Mesendoderm (in vitro differentiated cells): ENCODE data around the gene LRP1.

ENCODE experiments used
- DNase-seq: peaks from one replicate; pipeline ENCODE4 v3.0.0; 2013
- H2AK5ac ChIP-seq: 2 replicates; pipeline ENCODE4 v1.6.1; 2013; ENCODE audit warnings: low read length, inconsistent platforms
- H2BK120ac ChIP-seq: 2 replicates; pipeline ENCODE4 v1.6.1; 2013; ENCODE audit warnings: low read depth, mild to moderate bottlenecking, low read length, moderate library complexity, mixed read lengths
- H2BK15ac ChIP-seq: replicated peaks from 2 replicates; pipeline ENCODE4 v1.6.1; 2013; ENCODE audit warnings: low read depth, mild to moderate bottlenecking, moderate library complexity
- H2BK5ac ChIP-seq: 2 replicates; pipeline ENCODE4 v1.6.1; 2013; ENCODE audit warnings: low read length, inconsistent platforms
- H3K18ac ChIP-seq: 2 replicates; pipeline ENCODE4 v1.6.1; 2013; ENCODE audit warnings: mild to moderate bottlenecking, low read length, mixed read lengths
- H3K23ac ChIP-seq: one replicate; pipeline ENCODE4 v1.6.1; 2013; ENCODE audit warnings: low read length
- H3K27ac ChIP-seq: 2 replicates; pipeline ENCODE4 v1.5.1; 2013; ENCODE audit warnings: low read depth, mild to moderate bottlenecking, inconsistent platforms, low read length, moderate library complexity
- H3K27me3 ChIP-seq: 2 replicates; pipeline ENCODE4 v1.6.1; 2013; ENCODE audit warnings: low read length, control low read depth, mild to moderate bottlenecking, inconsistent platforms; ENCODE audit not compliant: insufficient read depth, poor library complexity
- H3K36me3 ChIP-seq: 2 replicates; pipeline ENCODE4 v1.6.1; 2013; ENCODE audit warnings: low read length, inconsistent platforms; ENCODE audit not compliant: control insufficient read depth, insufficient read depth
- H3K4ac ChIP-seq: one replicate; pipeline ENCODE4 v1.6.1; 2013; ENCODE audit warnings: low read depth, mild to moderate bottlenecking, low read length, moderate library complexity
- H3K4me1 ChIP-seq: 2 replicates; pipeline ENCODE4 v1.6.1; 2013; ENCODE audit warnings: low read depth, low read length, inconsistent platforms; ENCODE audit not compliant: control insufficient read depth
- H3K4me2 ChIP-seq: 2 replicates; pipeline ENCODE4 v1.6.1; 2013; ENCODE audit warnings: low read length
- H3K4me3 ChIP-seq: 2 replicates; pipeline ENCODE4 v1.5.1; 2013; ENCODE audit warnings: mild to moderate bottlenecking, low read length
- H3K56ac ChIP-seq: one replicate; pipeline ENCODE4 v1.6.1; 2013; ENCODE audit warnings: low read length
- H3K79me1 ChIP-seq: 2 replicates; pipeline ENCODE4 v1.6.1; 2013; ENCODE audit warnings: low read length, inconsistent platforms
- H3K79me2 ChIP-seq: 2 replicates; pipeline ENCODE4 v1.6.1; 2013; ENCODE audit warnings: mild to moderate bottlenecking, low read length; ENCODE audit not compliant: control insufficient read depth, insufficient read depth
- H3K9ac ChIP-seq: 2 replicates; pipeline ENCODE4 v1.6.1; 2013; ENCODE audit warnings: low read length, inconsistent platforms
- H4K5ac ChIP-seq: one replicate; pipeline ENCODE4 v1.6.1; 2013; ENCODE audit warnings: low read length
- H4K8ac ChIP-seq: one replicate; pipeline ENCODE4 v1.6.1; 2013; ENCODE audit warnings: low read depth, mild to moderate bottlenecking, control low read depth, low read length, moderate library complexity
- WGBS: extraction: QIAGEN DNeasy Blood & Tissue Kit; methylation state at CpG from one replicate; pipeline ENCODE4 v1.1.7; 2013; ENCODE audit warnings: low lambda C conversion rate, missing lambda C conversion rate; ENCODE audit not compliant: insufficient coverage; ENCODE audit errors: extremely low coverage; 5-methylcytosine and 5-hydroxymethylcytosine counted together

The LRP1 gene

DNA sequence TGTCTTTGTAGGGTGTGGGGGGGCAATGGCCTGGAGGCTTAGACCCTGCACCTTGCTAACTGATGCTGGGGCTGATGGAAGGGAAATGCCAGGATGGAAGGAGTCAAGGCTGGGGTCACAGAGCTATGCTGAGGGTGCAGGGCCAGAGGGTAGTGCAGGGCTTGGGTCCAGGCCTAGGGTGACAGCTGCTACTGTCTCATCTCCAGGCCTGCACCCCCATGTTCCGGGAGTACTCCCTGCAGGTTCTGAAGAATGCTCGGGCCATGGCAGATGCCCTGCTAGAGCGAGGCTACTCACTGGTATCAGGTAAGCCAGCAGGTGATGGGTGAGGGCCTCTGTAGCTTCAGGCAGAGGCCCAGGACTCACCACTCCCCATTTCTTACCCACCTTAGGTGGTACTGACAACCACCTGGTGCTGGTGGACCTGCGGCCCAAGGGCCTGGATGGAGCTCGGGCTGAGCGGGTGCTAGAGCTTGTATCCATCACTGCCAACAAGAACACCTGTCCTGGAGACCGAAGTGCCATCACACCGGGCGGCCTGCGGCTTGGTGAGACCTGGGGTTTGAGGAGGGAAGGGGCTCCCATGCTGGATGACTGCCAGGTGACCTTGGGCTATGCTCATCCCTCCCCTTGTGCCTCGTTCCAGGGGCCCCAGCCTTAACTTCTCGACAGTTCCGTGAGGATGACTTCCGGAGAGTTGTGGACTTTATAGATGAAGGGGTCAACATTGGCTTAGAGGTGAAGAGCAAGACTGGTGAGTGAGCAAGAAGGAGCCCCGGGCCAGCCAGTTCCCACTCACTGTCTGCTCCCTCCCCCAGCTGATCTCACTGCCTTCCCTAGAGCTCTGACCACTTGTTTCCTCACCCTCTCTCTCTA lies 105.3 kb downstream of the LRP1 start:
- Histone ChIP-seq H3K23ac (no peak overlapping the region), H2AK5ac (no peak overlapping the region), H2BK120ac (no peak overlapping the region), H3K27ac (no peak overlapping the region), H3K4me3 (no peak overlapping the region), H3K4ac (no peak overlapping the region), H3K27me3 (peaks cover 20% of the 10 kb centered on the region), H3K4me2 (no peak overlapping the region), H3K56ac (no peak overlapping the region), H3K79me2 (peaks cover 14% of the 10 kb centered on the region), H3K18ac (no peak overlapping the region), H3K9ac (no peak overlapping the region), H3K79me1 (peaks cover 24% of the 10 kb centered on the region), H3K36me3 (peaks cover 24% of the 10 kb centered on the region), H2BK15ac (no peak overlapping the region), H3K4me1 (peaks cover 7% of the 10 kb centered on the region), H4K8ac (no peak overlapping the region), H2BK5ac (no peak overlapping the region), H4K5ac (no peak overlapping the region)
- DNase-seq = no peak
- WGBS = no CpG with 5 or more reads among the region's 15 CpGs

DNA sequence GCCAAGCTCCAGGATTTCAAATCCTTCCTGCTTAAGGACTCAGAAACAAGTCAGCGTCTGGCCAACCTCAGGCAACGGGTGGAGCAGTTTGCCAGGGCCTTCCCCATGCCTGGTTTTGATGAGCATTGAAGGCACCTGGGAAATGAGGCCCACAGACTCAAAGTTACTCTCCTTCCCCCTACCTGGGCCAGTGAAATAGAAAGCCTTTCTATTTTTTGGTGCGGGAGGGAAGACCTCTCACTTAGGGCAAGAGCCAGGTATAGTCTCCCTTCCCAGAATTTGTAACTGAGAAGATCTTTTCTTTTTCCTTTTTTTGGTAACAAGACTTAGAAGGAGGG lies 105.9 kb downstream of the LRP1 start:
- Histone ChIP-seq H3K18ac (no peak overlapping the region), H2BK120ac (no peak overlapping the region), H4K5ac (no peak overlapping the region), H3K4ac (no peak overlapping the region), H3K4me1 (peaks cover 7% of the 10 kb centered on the region), H3K27me3 (peaks cover 20% of the 10 kb centered on the region), H3K56ac (no peak overlapping the region), H3K79me2 (peaks cover 14% of the 10 kb centered on the region), H3K9ac (no peak overlapping the region), H3K36me3 (peaks cover 24% of the 10 kb centered on the region), H2BK15ac (no peak overlapping the region), H3K4me2 (no peak overlapping the region), H3K23ac (no peak overlapping the region), H2BK5ac (no peak overlapping the region), H3K27ac (no peak overlapping the region), H2AK5ac (no peak overlapping the region), H3K4me3 (no peak overlapping the region), H4K8ac (no peak overlapping the region), H3K79me1 (peaks cover 24% of the 10 kb centered on the region)
- no peak for DNase-seq
- no CpG with 5 or more reads among the region's 3 CpGs for WGBS

DNA sequence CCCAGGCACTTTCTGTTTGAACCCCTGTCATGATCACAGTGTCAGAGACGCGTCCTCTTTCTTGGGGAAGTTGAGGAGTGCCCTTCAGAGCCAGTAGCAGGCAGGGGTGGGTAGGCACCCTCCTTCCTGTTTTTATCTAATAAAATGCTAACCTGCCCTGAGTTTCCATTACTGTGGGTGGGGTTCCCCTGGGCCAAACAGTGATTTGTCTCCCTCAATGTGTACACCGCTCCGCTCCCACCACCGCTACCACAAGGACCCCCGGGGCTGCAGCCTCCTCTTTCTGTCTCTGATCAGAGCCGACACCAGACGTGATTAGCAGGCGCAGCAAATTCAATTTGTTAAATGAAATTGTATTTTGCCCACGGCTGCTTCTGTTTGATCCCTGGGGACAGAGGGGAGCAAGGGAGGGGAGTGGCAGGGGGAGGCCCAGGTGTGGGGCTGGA lies 106.3 kb downstream of the LRP1 start:
- peaks cover 7% of the 10 kb centered on the region for H3K4me1 ChIP-seq

GRCh38 chr12:57235017-57235727 lies 106.9 kb downstream of the LRP1 start:
- Histone ChIP-seq H2AK5ac (no peak overlapping the region), H3K4me2 (no peak overlapping the region), H4K8ac (no peak overlapping the region), H2BK120ac (no peak overlapping the region), H3K27me3 (peaks cover 25% of the 10 kb centered on the region), H3K56ac (no peak overlapping the region), H3K4me1 (peaks cover 8% of the 10 kb centered on the region), H3K9ac (no peak overlapping the region), H3K79me2 (peaks cover 13% of the 10 kb centered on the region), H2BK5ac (no peak overlapping the region), H3K18ac (no peak overlapping the region), H3K4ac (no peak overlapping the region), H3K27ac (no peak overlapping the region), H4K5ac (no peak overlapping the region), H3K23ac (no peak overlapping the region), H3K4me3 (no peak overlapping the region), H3K79me1 (peaks cover 23% of the 10 kb centered on the region), H2BK15ac (no peak overlapping the region), H3K36me3 (peaks cover 24% of the 10 kb centered on the region)
- DNase-seq = peak; percentile 74
- no CpG with 5 or more reads among the region's 26 CpGs for WGBS

More for the DNA sequence above, 106.3 kb downstream of the LRP1 start:
- Histone ChIP-seq H3K4ac (no peak overlapping the region), H2BK15ac (no peak overlapping the region), H2BK120ac (no peak overlapping the region), H3K4me3 (no peak overlapping the region), H4K8ac (no peak overlapping the region), H4K5ac (no peak overlapping the region), H3K27me3 (peaks cover 22% of the 10 kb centered on the region), H2BK5ac (no peak overlapping the region), H3K79me2 (peaks cover 14% of the 10 kb centered on the region), H3K79me1 (peaks cover 24% of the 10 kb centered on the region), H3K56ac (no peak overlapping the region), H3K4me2 (no peak overlapping the region), H3K36me3 (peaks cover 24% of the 10 kb centered on the region), H3K18ac (no peak overlapping the region), H3K9ac (no peak overlapping the region), H3K27ac (no peak overlapping the region), H2AK5ac (no peak overlapping the region), H3K23ac (no peak overlapping the region)
- DNase-seq = no peak
- no CpG with 5 or more reads among the region's 10 CpGs for WGBS

DNA sequence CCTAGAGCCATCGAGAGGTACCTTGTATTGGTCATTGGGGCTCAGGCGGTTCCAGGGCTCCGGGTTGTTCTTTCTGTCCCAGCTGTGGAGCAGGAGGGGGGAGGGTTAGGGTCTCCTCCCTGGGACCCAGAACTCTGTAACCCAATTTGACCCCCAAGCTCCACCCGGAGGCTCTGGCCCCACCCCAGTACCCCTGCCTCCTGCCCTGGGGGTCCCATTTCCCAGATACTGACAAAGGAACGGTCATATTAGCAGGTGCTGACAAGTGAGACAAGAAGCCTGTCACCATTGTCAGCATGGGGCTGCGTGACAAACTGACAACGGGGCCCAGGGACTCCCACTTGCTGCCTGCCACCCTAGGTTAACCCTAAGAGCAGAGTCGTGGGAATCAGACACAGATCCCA lies 107.4 kb downstream of the LRP1 start:
- Histone ChIP-seq H3K4me1 (peaks cover 7% of the 10 kb centered on the region), H3K36me3 (peaks cover 24% of the 10 kb centered on the region), H3K79me1 (peaks cover 18% of the 10 kb centered on the region), H2BK120ac (no peak overlapping the region), H2BK15ac (no peak overlapping the region), H3K23ac (no peak overlapping the region), H3K9ac (no peak overlapping the region), H4K5ac (no peak overlapping the region), H3K4me3 (no peak overlapping the region), H2BK5ac (no peak overlapping the region), H3K4me2 (no peak overlapping the region), H3K27ac (no peak overlapping the region), H3K79me2 (peaks cover 8% of the 10 kb centered on the region), H3K18ac (no peak overlapping the region), H3K4ac (no peak overlapping the region), H3K27me3 (peaks cover 26% of the 10 kb centered on the region), H4K8ac (no peak overlapping the region), H2AK5ac (no peak overlapping the region), H3K56ac (no peak overlapping the region)
- no CpG with 5 or more reads among the region's 8 CpGs for WGBS
- no peak for DNase-seq
